Stimulated activated CD4-positive, alpha-beta T cell treated with anti-CD3 and anti-CD28 coated beads, Interleukin-12 subunit alpha, Interleukin-12 subunit beta, amount 100 ng/mL, for 48 hours (primary cell): Measurements from ENCODE around the gene EIF3F.

Experiments used
- DNase-seq, 3 donors: peaks; one replicate each; pipeline ENCODE4 v3.0.0-alpha.2; 2020; ENCODE audit warnings: low read depth in 2 of 3, low spot score in 1 of 3

EIF3F gene

DNA sequence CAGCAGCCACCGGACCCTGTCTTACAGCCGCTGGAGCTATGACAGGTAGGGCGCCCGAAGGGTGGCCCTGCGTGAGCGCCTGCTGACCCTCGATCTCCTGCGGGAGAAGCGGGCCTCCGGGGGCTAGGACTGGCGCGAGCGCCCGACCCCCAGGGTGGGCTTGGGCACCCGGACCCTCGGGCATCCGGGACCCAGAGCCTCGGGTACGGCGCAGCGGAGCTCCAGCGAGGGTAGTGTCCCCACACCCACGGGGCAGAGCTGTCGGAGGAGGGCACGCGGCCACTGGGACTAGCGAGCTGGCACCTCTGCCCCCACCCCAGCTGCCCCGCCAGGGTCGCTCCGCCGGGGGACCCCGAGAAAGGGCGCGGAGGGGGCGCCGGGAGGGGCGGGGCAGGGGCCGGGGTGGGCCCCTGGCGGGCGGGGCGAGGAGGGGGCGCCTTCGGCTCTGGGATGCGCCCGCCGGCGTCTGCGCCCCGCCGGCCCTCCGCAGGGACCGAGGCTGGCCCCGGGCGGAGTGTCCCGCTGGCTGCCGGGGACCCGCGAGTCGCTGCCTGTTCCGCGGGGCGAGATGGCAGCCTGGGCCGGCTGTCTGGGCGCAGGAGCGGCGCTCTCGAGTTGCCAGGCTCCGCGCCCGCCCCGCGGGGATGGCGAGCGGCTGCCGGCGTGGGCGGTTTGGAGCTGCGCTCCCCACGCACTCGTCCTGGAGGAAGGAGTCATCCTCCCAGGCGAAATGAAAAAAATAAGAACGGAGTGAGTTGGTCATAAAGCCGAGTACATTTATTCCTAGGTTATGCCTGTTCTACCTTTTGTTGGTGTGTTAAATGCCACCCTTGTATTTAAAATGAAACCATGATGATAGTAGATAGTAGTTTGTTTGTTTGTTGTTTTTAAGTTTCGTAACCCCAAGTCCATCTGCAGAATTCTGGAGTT is 32.4 kb downstream of the EIF3F start:
- no peak for DNase-seq

DNA sequence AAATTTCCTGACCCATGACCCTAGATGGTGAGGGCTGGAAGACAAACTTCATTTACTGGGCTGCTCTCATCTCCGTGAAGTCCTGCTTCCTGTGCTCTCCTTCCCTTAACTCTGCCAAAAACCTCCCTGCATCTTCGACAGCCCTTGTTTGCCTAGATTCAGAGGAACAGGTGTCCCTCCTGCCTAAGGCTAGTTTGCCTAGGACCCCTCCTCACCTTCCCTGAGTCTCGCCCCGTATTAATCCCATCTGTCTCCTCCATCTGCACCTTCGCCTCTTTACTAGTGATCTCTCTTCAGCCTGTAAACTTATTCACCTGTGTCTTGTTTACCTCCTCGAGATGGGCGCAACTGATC is 33.1 kb downstream of the EIF3F start:
- no peak for DNase-seq

DNA sequence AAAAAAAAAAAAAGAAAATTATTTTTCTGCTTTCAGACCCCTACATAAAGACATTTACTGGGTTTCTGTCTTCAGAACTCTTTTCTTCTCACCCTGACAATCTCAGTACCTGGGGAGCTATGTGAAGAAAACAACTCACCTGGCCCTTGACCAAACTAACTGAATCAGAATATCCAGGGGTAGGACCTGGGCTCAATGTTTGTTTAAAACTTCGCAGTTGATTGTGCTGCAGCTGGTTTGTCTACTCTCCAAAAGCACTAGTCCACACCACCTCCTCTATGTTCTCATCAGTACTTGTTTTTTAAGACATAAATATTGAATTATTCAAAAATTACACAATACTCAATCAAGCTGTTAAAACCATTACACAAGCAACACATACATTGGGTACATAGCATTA is 34.8 kb downstream of the EIF3F start:
- no peak for DNase-seq

DNA sequence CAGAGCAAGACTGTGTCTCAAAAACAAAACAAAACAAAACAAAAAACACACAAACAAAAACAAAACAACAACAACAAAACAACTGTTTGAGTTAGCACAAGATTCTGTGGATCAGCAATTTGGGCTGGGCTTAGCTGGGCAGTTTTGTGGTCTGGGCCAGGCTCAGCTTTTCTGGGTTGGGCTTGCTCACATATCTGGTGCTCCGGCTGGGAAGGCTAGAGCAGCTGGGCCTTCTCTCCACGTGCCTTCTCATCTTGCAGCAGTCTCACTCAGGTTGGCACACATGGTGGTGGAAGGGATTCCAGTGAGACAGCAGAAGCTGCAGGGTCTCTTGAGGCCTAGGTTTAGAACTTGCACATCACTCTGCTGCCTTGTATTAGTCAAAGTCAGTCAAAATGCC is 35.7 kb downstream of the EIF3F start:
- DNase-seq, result no peak

DNA sequence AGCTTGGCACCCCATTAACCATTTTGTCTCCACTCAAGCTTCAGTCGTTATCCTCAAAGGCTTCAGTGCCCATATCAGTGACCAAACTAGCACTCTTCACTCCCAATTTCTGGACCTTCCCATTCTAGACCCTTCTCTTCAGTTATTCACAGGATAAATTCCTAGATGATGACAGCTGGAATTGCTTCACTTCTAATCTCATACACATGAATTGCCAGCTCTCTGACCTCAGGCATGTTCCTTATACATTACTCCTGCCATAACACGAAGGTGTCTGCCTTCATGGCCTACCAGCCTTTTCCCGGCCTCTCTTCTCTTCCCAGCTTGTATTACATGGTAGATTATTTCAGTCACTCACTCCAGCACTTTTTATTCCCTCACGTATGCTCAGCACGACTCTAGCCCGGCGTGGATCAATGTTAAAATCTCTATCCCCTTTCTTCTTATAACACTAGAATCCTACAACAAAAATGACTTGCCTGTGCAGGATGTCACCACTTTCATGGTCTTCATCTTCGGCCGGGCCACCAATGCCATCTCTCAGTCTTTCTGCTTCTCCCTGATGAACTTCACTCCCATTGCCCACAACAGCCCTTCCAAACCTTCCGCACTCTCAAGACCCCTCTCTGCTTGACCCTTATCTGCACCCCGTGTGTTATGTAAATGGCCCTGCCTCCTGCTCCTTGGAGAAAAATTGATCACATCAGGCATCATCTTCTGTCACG is 36.9 kb downstream of the EIF3F start:
- no peak for DNase-seq

DNA sequence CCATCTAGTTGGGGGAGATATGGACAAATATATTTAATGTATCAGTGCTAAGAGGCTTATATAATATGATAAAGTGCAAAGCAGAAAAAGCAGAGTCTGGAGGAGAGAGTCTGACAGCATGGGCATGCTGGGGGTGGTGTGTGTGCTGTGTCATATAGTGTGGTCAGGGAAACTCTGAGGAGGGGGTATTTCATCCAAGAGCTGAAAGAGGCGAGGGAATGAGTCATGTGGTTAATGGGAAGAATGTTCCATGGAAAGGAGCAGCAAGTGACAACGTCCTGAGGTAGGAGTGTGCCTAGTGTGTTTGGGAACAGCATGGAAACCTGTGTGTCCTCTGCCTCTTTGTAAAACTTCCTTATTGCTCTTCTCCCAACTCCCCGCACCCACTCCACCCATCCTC is 38.0 kb downstream of the EIF3F start:
- DNase-seq, result no peak

DNA sequence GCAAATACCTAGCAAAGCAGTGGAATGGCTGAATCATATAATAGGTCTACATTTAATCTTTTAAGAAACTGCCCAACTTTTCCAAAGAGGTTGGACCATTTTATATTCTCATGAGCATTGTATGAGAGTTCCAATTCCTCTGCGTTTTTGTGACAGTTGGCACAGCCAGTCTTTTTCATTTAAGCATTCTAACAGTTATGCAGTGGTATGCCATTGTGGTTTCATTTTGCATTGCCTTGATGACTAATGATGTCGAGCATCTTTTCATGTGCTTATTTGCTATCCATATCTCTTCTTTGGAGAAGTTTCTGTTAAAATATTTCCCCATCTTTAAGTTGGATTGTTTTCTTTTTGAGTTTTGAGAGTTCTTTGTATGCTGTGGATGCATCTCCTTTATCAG is 38.7 kb downstream of the EIF3F start:
- no peak for DNase-seq

DNA sequence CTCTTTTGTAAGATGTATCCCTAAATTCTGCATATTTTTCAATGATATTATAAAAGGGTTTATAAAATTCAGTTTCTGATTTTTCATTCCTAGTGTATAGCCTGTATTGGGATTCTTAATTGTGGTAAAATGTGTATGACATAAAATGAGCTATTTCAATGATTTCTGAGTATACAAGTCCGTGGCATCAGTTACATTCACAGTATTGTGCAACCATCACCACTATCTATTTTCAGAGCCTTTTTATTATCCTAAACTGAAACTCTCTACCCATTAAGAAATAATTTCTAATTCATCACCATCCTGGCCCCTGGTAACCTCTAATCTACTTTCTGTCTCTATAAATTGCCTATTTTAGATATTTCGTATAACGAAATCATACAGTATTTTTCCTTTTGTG is 39.8 kb downstream of the EIF3F start:
- no peak for DNase-seq

DNA sequence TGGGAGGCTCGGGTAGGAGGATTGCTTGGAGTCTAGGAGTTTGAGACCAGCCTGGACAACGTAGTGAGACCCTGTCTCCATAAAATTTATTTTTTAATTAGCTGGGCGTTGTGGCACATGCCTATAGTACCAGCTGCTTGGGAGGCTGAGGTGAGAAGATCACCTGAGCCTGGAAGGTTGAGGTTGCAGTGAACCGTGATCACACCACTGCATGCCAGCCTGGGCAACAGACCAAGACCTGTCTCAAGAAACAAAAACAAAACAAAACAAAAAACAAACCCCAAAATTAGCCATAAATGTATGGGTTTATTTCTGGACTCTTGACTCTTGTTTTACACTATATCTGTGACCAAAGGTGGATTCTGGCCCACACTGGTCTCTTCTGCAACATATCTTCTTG is 41.6 kb downstream of the EIF3F start:
- no peak for DNase-seq

DNA sequence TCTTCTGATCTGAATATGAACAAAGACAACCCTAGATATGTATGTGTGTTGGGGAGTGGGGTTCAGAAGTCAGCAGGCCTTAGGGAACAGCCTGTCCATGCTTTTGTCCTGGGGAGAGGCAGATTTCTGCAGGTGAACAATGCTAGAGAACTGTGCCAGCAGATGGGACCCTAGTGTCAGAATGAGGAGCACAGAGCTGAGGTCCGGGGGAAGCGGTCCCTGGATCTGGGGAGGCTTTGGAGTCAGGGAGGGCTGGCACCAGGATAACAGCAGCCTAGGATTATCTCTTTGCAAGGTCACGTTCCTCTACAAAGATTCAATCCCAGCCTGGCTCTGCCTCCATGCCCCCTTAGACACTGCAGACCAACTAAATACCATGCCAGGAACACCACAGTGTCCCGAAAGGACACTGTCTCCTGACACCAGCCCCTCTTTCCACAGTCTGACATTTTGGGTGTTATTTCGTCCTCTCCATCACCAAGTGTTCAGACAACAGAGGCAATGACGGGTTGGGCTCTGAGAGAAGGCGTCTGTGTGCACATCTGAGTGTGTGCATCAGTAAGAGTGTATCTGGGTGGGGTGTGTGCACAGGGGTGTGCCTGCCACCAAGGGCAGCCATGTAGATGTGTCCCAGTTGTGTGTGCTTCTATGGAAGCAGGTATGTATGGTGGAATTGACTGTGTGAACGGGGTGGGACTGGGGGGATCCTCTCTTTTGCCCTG is 43.5 kb downstream of the EIF3F start:
- DNase-seq, result no peak

DNA sequence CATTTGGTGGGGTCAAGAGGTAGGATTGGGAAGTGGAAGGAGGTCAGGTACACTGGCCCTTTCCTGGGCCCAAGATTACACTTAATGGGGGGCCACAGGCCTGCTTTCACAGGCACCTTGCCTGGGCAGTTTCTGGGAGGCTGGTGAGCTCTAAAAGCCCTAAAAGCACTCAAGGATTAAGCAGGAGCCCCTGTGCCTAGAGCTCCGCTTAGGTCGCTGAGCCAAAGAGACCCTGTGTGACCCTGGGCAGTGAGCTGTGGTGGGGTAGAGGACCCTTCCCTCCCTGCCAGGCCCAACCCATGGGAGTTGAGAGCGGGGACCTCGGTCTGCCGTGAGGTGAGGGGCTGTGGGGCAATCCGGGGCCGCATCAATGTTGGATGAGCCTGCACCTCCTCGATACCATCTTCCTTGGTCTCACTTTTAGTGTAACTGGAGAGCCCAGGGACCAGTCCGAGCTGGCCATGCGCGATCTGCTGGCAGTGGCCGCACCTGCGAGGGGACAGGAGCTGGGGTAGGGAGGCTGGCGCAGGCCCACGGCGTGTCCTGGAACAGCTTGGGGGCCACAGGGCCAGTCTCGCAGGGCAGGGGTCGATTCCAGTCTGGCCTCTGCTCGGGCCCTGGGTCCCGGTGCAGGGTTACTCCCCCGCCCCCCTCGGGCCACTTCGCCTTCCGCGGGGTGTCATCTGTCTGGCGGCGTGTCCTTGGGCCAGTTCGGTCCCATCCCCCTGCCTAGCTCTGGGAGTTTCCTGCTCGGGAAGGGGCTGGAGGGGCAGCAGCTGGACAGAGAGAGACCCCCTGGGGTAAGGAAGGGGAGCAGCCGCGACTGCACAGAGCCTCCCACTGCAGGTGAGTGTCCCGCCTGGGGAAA is 44.3 kb downstream of the EIF3F start:
- no peak for DNase-seq

DNA sequence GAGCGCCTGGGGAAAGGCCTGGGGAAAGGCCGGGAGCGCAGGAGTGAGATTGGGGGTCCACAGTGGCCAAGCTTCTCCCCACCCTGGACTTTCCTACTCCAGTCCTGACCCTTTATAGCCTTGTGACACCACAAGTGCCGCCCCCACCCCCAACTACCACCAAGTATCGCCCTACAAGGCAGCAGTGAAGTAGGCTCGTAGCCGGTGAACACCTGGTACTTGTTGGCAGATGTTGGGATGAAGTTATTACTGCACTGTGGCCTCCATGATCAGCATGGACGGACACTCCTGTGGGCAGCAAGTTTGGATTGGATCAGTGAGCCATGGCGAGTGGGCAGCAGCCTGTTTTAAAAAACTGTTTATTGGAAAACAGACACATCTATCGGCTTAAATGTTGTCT is 45.0 kb downstream of the EIF3F start:
- DNase-seq, result no peak

DNA sequence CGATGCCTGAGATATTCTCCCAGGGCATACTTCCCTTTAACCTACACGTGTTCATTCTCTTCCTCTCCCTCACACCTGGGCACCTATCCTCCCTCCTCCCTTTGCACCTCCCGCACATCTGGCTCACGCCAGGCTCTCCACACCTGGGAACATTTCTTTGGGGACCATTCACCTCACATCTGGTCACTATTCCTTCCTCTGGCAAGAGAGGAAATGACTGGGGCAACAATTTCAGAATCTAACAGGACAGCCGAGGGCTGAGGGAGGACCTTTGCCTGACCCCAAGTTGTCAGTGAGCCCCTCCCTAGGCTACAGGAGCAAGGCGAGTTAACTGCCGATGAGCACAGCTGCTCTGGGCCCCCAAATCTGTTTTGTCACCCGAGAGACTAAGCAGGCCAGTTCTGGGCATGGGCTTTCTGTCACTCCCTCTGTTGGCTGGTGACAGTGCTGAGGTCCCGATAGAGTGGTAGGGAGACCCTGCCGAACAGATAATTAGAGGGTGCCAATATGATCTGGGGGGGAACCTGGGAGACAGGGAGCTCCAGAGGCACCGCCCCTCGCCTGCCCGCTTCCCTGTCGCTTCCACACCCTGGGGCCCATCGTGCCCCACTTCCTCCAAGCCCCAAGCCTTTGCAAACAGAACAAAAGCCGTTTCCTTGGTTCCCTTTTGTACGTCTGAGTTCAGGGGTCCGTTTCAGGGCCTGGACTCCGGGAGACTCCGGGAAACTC is 45.6 kb downstream of the EIF3F start:
- no peak for DNase-seq

DNA sequence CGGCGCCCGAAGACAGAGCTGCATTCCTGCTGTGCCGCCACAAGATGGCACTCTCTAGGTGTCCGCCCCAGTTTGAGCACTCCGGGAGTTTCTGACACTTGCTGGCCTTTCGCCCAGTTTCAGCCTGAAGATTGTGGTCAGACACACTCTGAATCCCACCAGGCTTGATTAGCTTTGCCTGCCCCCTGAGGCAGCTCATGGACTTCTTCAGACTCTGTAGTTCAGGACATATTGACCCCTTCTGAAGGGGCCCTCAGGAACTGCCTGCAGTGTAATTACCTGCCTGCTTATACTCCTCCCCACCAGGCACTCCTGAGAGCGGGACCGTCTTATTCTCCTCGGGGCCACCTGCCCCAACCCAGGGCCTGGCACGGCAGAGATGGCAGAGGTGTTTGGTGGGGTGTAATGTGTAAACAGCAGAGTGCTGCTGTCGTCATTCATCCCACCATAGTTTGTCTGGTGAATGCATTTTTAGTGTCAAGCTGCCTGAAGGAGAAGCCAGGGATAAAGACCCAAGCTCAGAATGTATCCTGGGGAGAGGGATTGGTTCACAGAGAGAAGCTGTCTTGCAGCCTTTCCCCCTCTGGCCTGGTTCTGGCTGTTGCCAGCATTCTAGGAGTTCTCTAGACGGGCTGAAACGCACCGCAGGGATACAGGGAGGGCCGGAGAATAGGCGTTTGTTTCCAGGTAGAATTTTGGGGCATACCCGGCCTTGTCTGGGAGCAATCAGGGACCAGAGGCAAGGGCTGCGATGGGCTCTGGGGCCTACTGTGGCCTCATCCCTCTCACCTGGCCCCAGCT is 46.4 kb downstream of the EIF3F start:
- DNase-seq, result peak; percentile 14 to 35 (median 31)

DNA sequence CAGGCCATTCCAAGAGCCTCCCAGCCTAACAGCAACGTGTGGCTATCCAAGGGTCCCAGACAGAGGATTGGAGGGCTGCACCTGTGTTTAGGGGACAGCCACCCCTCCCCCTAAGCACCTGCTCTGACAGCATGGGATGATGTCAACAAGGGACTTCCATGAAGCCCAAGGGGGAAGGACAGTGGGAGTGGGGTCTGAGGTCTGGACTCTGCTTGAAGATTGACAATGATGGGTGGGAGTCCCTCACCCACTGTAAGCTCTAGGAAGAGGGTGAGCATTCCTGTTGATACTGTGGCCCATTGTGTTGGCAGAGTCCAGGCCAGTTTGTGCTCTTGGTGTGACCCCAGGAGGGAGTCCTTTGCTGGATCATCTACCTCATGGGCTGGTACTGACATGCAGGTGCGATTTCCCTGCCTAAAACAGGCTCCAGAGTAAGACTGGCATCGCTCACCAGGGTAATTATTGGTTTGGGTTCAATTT is 47.0 kb downstream of the EIF3F start:
- DNase-seq, result no peak

DNA sequence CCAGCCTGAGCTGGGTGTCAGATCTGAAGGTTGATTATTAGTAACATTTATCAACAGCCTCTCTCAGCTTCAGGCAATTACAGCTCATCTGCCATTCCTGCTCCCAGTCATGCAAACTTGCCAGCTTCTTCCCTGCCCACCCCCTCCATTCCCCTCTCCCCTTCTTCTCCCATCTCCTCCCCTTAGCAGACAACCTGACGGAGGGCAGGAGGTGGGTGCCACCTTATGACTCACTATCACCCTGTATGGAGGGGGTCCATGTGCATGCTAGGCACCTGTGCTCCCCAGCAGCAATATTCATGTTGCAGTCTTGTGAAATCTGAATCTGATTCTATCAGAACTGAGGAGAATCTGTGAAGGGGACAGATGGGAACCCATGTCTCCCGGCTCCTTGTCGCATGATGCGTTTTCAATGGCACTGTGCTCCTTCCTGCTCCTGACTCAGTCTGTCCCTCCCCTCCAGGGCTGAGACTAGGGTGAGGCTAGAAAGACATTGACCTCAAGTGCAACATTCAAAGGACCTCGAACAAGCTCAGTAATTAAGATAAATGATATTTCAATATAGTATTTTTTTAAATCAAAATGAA is 47.6 kb downstream of the EIF3F start:
- DNase-seq, result no peak

DNA sequence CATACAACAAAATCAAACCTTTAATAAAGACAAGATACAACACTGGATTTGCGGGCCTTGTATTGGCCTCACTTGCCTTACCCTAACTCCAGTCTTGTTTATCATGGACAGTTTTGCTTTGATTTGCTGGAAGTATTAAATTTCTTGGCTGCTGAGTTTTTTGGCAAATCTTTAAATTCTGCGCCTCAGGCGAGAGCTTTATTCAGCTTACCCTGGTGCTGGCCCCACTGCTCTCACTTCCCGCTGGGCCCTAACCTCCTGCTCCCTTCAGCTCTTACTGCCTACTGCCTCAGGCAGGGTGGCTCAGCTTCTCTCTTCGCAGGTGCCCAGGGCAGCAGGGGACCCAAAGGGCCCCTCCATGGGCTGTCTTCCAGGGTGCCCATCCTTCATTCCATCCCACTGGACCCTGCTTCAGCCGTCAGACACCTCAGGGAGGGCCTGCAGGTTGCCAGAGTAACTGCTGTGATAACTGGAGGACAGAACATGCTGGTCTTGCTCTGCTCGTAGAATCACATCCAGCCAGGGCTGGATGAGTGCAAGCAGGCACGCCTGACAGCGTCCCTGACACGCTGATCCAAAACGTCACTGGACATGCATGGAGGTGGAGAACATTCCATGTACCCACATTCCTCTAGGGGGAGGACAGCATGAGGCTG is 48.2 kb downstream of the EIF3F start:
- DNase-seq, result no peak

DNA sequence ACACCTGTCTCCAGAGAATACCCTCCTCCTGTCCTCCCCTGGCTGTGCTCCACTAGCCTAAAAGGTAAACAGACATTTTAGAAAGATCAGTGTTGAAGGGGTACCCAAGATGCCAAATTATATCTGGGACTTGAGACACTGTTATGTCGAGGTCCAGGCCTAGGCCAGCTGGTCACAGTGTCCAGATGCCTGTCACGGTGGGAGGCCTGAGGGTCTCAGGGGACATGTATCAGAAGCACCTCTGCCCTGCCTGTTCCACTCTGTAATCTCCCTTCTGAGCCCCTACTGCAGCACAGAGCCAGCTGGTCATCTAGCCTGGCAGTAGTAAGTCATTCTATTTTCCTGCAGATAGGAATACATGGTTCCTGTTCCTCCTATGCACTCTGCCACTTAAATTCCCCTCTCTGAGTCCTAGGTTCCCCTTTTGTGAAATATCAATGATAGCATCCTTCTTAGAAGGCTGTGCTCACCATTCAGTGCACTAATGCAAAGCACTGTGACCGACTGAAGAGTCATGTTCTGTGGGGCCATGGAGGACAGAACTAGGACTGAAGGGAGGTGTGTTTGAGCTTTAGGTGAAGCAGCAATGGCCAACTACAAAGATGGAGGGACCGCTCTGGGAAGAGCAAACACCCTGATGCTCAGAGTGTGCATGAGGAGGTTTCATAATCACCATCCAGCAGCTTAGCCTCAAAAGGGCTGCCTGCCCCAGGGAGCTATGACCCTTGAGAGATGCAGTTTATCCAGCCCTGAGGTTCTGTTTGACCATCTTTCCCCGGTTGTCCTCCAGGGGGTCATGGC is 49.1 kb downstream of the EIF3F start:
- no peak for DNase-seq
